Measurements from ENCODE around the gene AHSP.
"Not testable (repeated sequence)": the region's sequence is repeated elsewhere in the genome, so short reads cannot be mapped to it uniquely, and the experiment has no call there.

AHSP gene

DNA sequence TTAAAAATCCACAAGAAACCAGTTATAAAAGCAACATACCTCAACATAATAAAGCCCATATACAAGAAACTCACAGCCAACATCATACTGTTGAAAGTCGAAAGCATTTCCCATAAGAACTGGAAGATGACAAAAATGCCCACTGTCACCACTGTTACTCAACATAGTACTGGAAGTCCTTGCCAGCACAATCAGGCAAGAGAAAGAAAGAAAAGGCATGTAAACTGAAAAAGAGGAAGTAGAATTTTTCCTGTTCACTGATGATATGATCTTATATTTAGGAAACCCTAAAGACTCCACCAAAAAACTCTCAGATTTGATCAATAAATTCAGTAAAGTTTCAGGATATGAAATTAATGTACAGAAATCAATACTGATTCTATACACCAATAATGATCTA, 45.1 kb downstream of the AHSP start:
- no peak overlapping the region for H3K4me3 ChIP-seq (replicated peaks; ENCODE audit: low read depth, low read length)
- TF ChIP-seq, protein P1, sequence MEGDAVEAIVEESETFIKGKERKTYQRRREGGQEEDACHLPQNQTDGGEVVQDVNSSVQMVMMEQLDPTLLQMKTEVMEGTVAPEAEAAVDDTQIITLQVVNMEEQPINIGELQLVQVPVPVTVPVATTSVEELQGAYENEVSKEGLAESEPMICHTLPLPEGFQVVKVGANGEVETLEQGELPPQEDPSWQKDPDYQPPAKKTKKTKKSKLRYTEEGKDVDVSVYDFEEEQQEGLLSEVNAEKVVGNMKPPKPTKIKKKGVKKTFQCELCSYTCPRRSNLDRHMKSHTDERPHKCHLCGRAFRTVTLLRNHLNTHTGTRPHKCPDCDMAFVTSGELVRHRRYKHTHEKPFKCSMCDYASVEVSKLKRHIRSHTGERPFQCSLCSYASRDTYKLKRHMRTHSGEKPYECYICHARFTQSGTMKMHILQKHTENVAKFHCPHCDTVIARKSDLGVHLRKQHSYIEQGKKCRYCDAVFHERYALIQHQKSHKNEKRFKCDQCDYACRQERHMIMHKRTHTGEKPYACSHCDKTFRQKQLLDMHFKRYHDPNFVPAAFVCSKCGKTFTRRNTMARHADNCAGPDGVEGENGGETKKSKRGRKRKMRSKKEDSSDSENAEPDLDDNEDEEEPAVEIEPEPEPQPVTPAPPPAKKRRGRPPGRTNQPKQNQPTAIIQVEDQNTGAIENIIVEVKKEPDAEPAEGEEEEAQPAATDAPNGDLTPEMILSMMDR (IDR thresholded peaks at IDR 0.05; ENCODE audit: low read length, missing control alignments) = no peak
- no peak for DNase-seq (ENCODE audit: low read depth)

DNA sequence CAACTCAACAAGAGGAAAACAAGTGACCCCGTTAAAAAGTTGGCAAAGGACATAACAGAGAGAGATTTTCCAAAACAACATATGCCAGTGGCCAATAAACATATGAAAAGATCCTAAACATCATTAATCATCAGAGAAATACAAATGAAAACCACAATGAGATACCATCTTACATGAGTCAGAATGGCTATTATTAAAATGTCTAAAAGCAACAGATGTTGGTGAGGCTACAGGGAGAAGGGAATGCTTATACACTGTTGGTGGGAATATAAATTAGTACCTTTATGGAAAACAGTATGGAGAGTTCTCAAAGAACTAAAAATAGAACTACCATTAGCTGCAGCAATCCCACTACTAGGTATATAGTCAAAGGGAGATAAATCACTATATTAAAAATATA, 46.5 kb downstream of the AHSP start:
- not testable (repeated sequence) for H3K4me3 ChIP-seq (replicated peaks; ENCODE audit: low read depth, low read length); DNase-seq (ENCODE audit: low read depth)

DNA sequence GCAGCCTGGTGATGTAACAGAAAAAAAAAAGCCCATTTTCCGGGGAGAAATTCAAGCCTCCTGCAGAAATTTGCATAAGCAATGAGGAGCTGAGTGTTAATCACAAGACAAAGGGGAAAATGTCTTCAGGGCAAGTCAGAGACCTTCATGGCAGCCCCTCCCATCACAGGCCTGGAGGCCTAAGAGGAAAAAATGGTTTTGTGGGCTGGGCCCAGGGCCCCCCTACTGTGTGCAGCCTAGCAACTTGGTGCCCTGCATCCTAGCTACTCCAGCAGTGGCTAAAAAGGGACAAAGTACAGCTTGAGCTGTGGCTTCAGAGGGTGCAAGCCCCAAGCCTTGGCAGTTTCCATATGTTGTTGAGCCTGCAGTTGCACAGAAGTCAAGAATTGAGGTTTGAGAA, 49.7 kb downstream of the AHSP start:
- no peak for DNase-seq (ENCODE audit: low read depth)
- TF ChIP-seq, protein P1 (IDR thresholded peaks at IDR 0.05; ENCODE audit: low read length, missing control alignments) = no peak

More for the DNA sequence above, 49.7 kb downstream of the AHSP start:
- H3K4me3 ChIP-seq (replicated peaks; ENCODE audit: low read depth, low read length) = no peak overlapping the region
